K562 (cell line): ENCODE measurements around the gene PRSS22. TPM values are rescaled to one million over a fixed set of nuclear protein-coding genes. Genes with fewer than 3 reads are reported as not detected.

Experiments used
- ATAC-seq: fragments of 200-7000 bp; cut with Tn5 transposase; 3 replicates; pipeline ENCODE4 v1.9.1; 2020; ENCODE audit warnings: moderate library complexity
- BruUV-seq: library from RNA; stranded (reverse); fragments of 400-500 nt; replicated peaks from 2 replicates; lab custom pipeline; 2021; lab: Mats Ljungman, UMichigan
- CTCF ChIA-PET: fragments of 300-600 bp; formaldehyde crosslinking; extraction: SDS; loops from one replicate; lab custom pipeline; 2021; ENCODE audit warnings: low intra/inter-chr PET ratio; lab: Yijun Ruan, JAX
- POLR2A ChIA-PET: fragments of 300-600, 350-650 bp; sonication (Branson Sonifier 250); formaldehyde crosslinking; extraction: SDS; loops from one replicate; lab custom pipeline; 2021; ENCODE audit warnings: antibody characterized with exemption, inconsistent platforms; lab: Yijun Ruan, JAX
- DNase-seq, 4 experiments: peaks; one replicate each; pipeline versions ENCODE4 v3.0.0 to v3.0.0-alpha.2; 2011 to 2018; ENCODE audit warnings: low spot score in 3 of 4, mixed read lengths in 3 of 4; ENCODE audit errors: extremely low read depth in 1 of 4
- FAIRE-seq: peaks from 2 replicates; lab custom pipeline; 2011; peaks lifted over from hg19 to GRCh38; lab: Jason Lieb, UNC
- H2AFZ ChIP-seq: 2 replicates; pipeline ENCODE4 v1.6.0; 2011; ENCODE audit warnings: low read depth, low read length, control low read depth, inconsistent platforms
- H3K27ac ChIP-seq: fragments of 200-600 bp; 3 replicates; pipeline ENCODE4 v1.8.0; 2011; ENCODE audit warnings: low read depth, mild to moderate bottlenecking, control low read depth, inconsistent platforms, low read length, moderate library complexity, mixed read lengths; ENCODE audit errors: extremely low read depth
- H3K27me3 ChIP-seq, 2 experiments: fragments of 300-600 bp in 1 of 2; 2 replicates in 1 of 2; 3 replicates in 1 of 2; pipeline versions ENCODE4 v1.6.0 to v1.8.0; 2011; ENCODE audit warnings: inconsistent platforms in 2 of 2, low read length in 2 of 2, mild to moderate bottlenecking in 1 of 2, mixed read lengths in 1 of 2, moderate library complexity in 1 of 2; ENCODE audit not compliant: control insufficient read depth in 2 of 2, insufficient read depth in 2 of 2
- H3K36me3 ChIP-seq: fragments of 300-600 bp; 3 replicates; pipeline ENCODE4 v1.8.0; 2011; ENCODE audit warnings: mild to moderate bottlenecking, low read length, inconsistent platforms; ENCODE audit not compliant: control insufficient read depth, insufficient read depth
- H3K4me1 ChIP-seq, 2 experiments: fragments of 200-600 bp in 1 of 2; replicated peaks in 1 of 2; 2 replicates in 1 of 2; 3 replicates in 1 of 2; pipeline versions ENCODE4 v1.5.1 to v1.8.0; 2011; ENCODE audit warnings: inconsistent platforms in 2 of 2, low read length in 2 of 2, mild to moderate bottlenecking in 1 of 2, mixed read lengths in 1 of 2, moderate library complexity in 1 of 2; ENCODE audit not compliant: control insufficient read depth in 2 of 2, insufficient read depth in 2 of 2
- H3K4me2 ChIP-seq: 2 replicates; pipeline ENCODE4 v1.6.1; 2011; ENCODE audit warnings: low read length, control low read depth, inconsistent platforms, mixed read lengths; ENCODE audit not compliant: insufficient read depth
- H3K4me3 ChIP-seq: fragments of 200-600 bp; sonication (generic), shearing (Covaris generic); 2 replicates; pipeline ENCODE4 v1.5.1; 2016; ENCODE audit warnings: control low read depth, inconsistent platforms
- H3K79me2 ChIP-seq: fragments of 200-600 bp; 3 replicates; pipeline ENCODE4 v1.8.0; 2011; ENCODE audit warnings: low read length, inconsistent platforms; ENCODE audit not compliant: control insufficient read depth, insufficient read depth
- H3K9ac ChIP-seq, 2 experiments: 2 replicates each; pipeline versions ENCODE4 v1.6.0 to v1.6.1; 2011; ENCODE audit warnings: low read depth in 2 of 2, low read length in 2 of 2, control low read depth in 1 of 2, inconsistent platforms in 1 of 2, mild to moderate bottlenecking in 1 of 2, mixed read lengths in 1 of 2; ENCODE audit not compliant: insufficient read depth in 1 of 2
- H3K9me1 ChIP-seq: one replicate; pipeline ENCODE4 v1.6.0; 2011; ENCODE audit warnings: inconsistent platforms, mild to moderate bottlenecking, low read length, moderate library complexity; ENCODE audit not compliant: control insufficient read depth, insufficient read depth
- H3K9me3 ChIP-seq: replicated peaks from 2 replicates; pipeline ENCODE4 v1.5.1; 2011; ENCODE audit warnings: low read depth, low read length, inconsistent platforms; ENCODE audit not compliant: control insufficient read depth, insufficient read depth
- H4K20me1 ChIP-seq: replicated peaks from 2 replicates; pipeline ENCODE4 v1.6.1; 2011; ENCODE audit warnings: low read length, inconsistent platforms, mixed read lengths; ENCODE audit not compliant: control insufficient read depth, insufficient read depth
- DMBX1 ChIP-seq: fragments of 250-450 bp; sonication (Bioruptor Pico); IDR thresholded peaks from 2 replicates; pipeline ENCODE4 v1.8.0; 2022; ENCODE audit warnings: inconsistent platforms, mild to moderate bottlenecking, moderate library complexity, borderline replicate concordance
- IRF9 ChIP-seq: fragments of 450-650 bp; IDR thresholded peaks from 2 replicates; pipeline ENCODE4 v1.6.1; 2016; ENCODE audit warnings: missing biosample characterization, missing genetic modification characterization
- KAT2B ChIP-seq: IDR thresholded peaks from one replicate; pipeline ENCODE4 v1.6.1; 2012; ENCODE audit warnings: low read depth, mild to moderate bottlenecking, control low read depth, inconsistent platforms, low read length, moderate library complexity
- MCM5 ChIP-seq: fragments of 450-650 bp; IDR thresholded peaks from 2 replicates; pipeline ENCODE4 v1.6.1; 2016; ENCODE audit warnings: low read depth
- NR0B1 ChIP-seq: fragments of 450-650 bp; IDR thresholded peaks from one replicate; pipeline ENCODE4 v1.6.1; 2018; ENCODE audit warnings: mild to moderate bottlenecking, moderate library complexity; ENCODE audit not compliant: partially characterized antibody
- SIN3A ChIP-seq, 2 experiments: fragments of 150-350 bp in 1 of 2; IDR thresholded peaks; 2 replicates each; pipeline ENCODE4 v1.6.1; 2011 to 2016; ENCODE audit warnings: borderline replicate concordance in 2 of 2, low read depth in 2 of 2, low read length in 2 of 2, mild to moderate bottlenecking in 2 of 2, moderate library complexity in 2 of 2; ENCODE audit not compliant: control insufficient read depth in 1 of 2
- SMARCC2 ChIP-seq: fragments of 450-650 bp; IDR thresholded peaks from 2 replicates; pipeline ENCODE4 v1.6.1; 2017; ENCODE audit warnings: antibody characterized with exemption, moderate library complexity, mild to moderate bottlenecking, low read depth
- SNIP1 ChIP-seq: fragments of 450-650 bp; IDR thresholded peaks from 2 replicates; pipeline ENCODE4 v1.7.1; 2017; ENCODE audit warnings: low read depth, mild to moderate bottlenecking
- STAT6 ChIP-seq: sonication (generic); formaldehyde crosslinking; IDR thresholded peaks from 2 replicates; pipeline ENCODE4 v1.8.1; 2023; ENCODE audit warnings: mild to moderate bottlenecking, missing genetic modification reagents
- TEAD4 ChIP-seq, 2 experiments: sonication (generic) in 1 of 2; formaldehyde crosslinking in 1 of 2; IDR thresholded peaks; 2 replicates each; pipeline versions ENCODE4 v1.6.1 to v1.8.0; 2012 to 2022; ENCODE audit warnings: borderline replicate concordance in 1 of 2, inconsistent platforms in 1 of 2, low read length in 1 of 2, mild to moderate bottlenecking in 1 of 2, missing genetic modification reagents in 1 of 2
- ZBTB5 ChIP-seq: fragments of 450-650 bp; IDR thresholded peaks from 2 replicates; pipeline ENCODE4 v1.6.1; 2017; ENCODE audit warnings: antibody characterized with exemption
- ZNF316 ChIP-seq: fragments of 450-650 bp; IDR thresholded peaks from 2 replicates; pipeline ENCODE4 v1.6.1; 2016
- ZNF551 ChIP-seq: fragments of 250-450 bp; sonication (Bioruptor Pico); IDR thresholded peaks from 2 replicates; pipeline ENCODE4 v1.5.0; 2021; ENCODE audit warnings: mild to moderate bottlenecking, moderate library complexity
- WGBS: fragments of 100-300 bp; shearing (Covaris generic); methylation state at CpG from one replicate; pipeline ENCODE4 v1.1.6; 2016; ENCODE audit warnings: low coverage, mixed read lengths; ENCODE audit not compliant: insufficient coverage; ENCODE audit errors: missing lambda C conversion rate; 5-methylcytosine and 5-hydroxymethylcytosine counted together
- in situ Hi-C: fragments of 300-500 bp; cut with MboI; formaldehyde crosslinking; loops from 4 replicates; pipeline ENCODE4 v1.15.0; 2018; ENCODE audit warnings: inconsistent platforms, mixed read lengths
- intact Hi-C: fragments of 100-400 bp; cut with micrococcal nuclease; formaldehyde crosslinking; loops from 2 replicates; pipeline ENCODE4 v1.14.2; 2022
- polyA plus RNA-seq, 8 experiments: library from polyadenylated mRNA; depleted of rRNA in 4 of 8; stranded (reverse) in 5 of 8; unstranded in 3 of 8; fragments of >200 nt; fragmentation: Nextera tagmentation in 2 of 8; fragmentation: Illumina TruSeq in 1 of 8; extraction: Ambion mirVana in 2 of 8; extraction: Trizol in 1 of 8; gene quantifications; 2 replicates each; pipeline versions ENCODE4 v1.2.1 to v1.2.3, GENCODE V29; 2011 to 2014; ENCODE audit warnings: inconsistent platforms in 1 of 8, missing spikeins in 1 of 8
- total RNA-seq, 7 experiments: library from RNA; depleted of rRNA in 6 of 7; stranded (reverse); fragments of >200 nt in 6 of 7; fragmentation: Illumina TruSeq in 2 of 7; extraction: Trizol in 2 of 7; gene quantifications; 2 replicates each; pipeline versions ENCODE4 v1.2.1 to v1.2.3, GENCODE V29; 2011 to 2021; ENCODE audit warnings: low replicate concordance in 1 of 7

PRSS22 gene
- total and polyA plus RNA-seq, 9 of the 15 experiments (the other 6 are each of a cell fraction or from before 2014, with no cell fraction given): 0.13 to 0.42 TPM; not detected in 7

- intact Hi-C loops: loop anchor here (2.0 kb wide), 2 partner anchors 22 to 76 kb away; partner anchors contain the start of genes FLYWCH2 and PKMYT1
- TF ChIP-seq ZNF316 (no peak), DMBX1 (no peak), SIN3A (IDR thresholded peaks at IDR 0.05; ENCODE audit: borderline replicate concordance in 2 of 2, control insufficient read depth in 1 of 2, low read depth in 2 of 2, low read length in 2 of 2) (no peak; a peak in 1 of 4 replicates), SMARCC2 (no peak), MCM5 (no peak), SNIP1 (no peak), ZNF551 (CRISPR knock-in tag) (no peak), IRF9 (tag) (no peak), STAT6 (CRISPR knock-in tag) (no peak), NR0B1 (no peak), TEAD4 (IDR thresholded peaks at IDR 0.05; ENCODE audit: low read length) (no peak; the same call in none of the 2 replicates), TEAD4 (CRISPR knock-in tag; IDR thresholded peaks at IDR 0.05; ENCODE audit: borderline replicate concordance) (no peak), KAT2B (no peak), ZBTB5 (no peak)
These were observed 46.3 kb upstream of the PRSS22 start for GRCh38 chr16:2904100-2904921.

More at GRCh38 chr16:2904100-2904921, 46.3 kb upstream of the PRSS22 start:
- Histone ChIP-seq H3K4me1 (peaks cover 14 to 26% of the 10 kb centered on the region in 2 experiments; a peak in 4 of 5 replicates), H3K9me3 (no peaks in the 10 kb centered on the region), H3K4me2 (peak overlapping the region; percentile 99), H3K27ac (peak overlapping the region; percentile 94), H3K4me3 (peak overlapping the region; percentile 99), H3K36me3 (no peaks in the 10 kb centered on the region), H3K9me1 (no peaks in the 10 kb centered on the region), H2AFZ (peak overlapping the region; percentile 96), H3K27me3 (no peaks in the 10 kb centered on the region), H4K20me1 (no peaks in the 10 kb centered on the region), H3K79me2 (peaks cover 6% of the 10 kb centered on the region; the same call in 2 of the 3 replicates), H3K9ac (peak overlapping the region; percentile 90 to 98)
- ATAC-seq: peak; percentile 75
- peak; percentile 89 for FAIRE-seq
- peak; percentile 78 to 93 (median 82) for DNase-seq
- WGBS: 1% methylated on average over 39 of the region's 62 CpGs
- in situ Hi-C loops: no loop called here
- CTCF ChIA-PET: interaction anchor here (0.6 to 4.7 kb wide), 3 partner anchors 30 to 79 kb away, joined by 3 to 24 read pairs (median 4); no protein-coding TSS in a partner anchor
- BruUV-seq: TSS peak; percentile 78
- POLR2A ChIA-PET: interaction anchor here (1.0 kb wide), 1 partner anchor 65 kb away, joined by 3 read pairs; no protein-coding TSS in a partner anchor
